B cell (primary cell): Measurements from ENCODE around the gene SLC13A4. TPM values are rescaled to one million over a fixed set of nuclear protein-coding genes. Genes with fewer than 3 reads are reported as not detected.

Source experiments
- ATAC-seq: fragments of 200-7000 bp; cut with Tn5 transposase; one replicate; pipeline ENCODE4 v1.10.0; 2021; ENCODE audit warnings: low read depth, mild to moderate bottlenecking, moderate number of reproducible peaks, moderate library complexity
- CTCF ChIA-PET: fragments of 350-600 bp; sonication (Branson Sonifier 250); formaldehyde crosslinking; loops from one replicate; lab custom pipeline; 2021; ENCODE audit warnings: antibody characterized with exemption, inconsistent platforms; lab: Charles Lee
- POLR2A ChIA-PET: fragments of 350-600 bp; sonication (Branson Sonifier 250); formaldehyde crosslinking; loops from one replicate; lab custom pipeline; 2021; ENCODE audit warnings: antibody characterized with exemption; lab: Charles Lee
- DNase-seq: peaks from one replicate; pipeline ENCODE4 v3.0.0; 2013
- H2AFZ ChIP-seq: 2 replicates; pipeline ENCODE4 v1.6.1; 2012; ENCODE audit warnings: mild to moderate bottlenecking, low read depth, low read length; ENCODE audit not compliant: insufficient read depth, poor library complexity, severe bottlenecking
- H3K27ac ChIP-seq, 2 donors: 1 replicate in 1 of 2; 2 replicates in 1 of 2; pipeline ENCODE4 v1.5.1; 2012 to 2013; ENCODE audit warnings: low read length in 2 of 2, mild to moderate bottlenecking in 2 of 2, moderate library complexity in 1 of 2
- H3K27me3 ChIP-seq, 4 experiments: fragments of 200-600 bp in 1 of 4; sonication (generic) in 1 of 4; replicated peaks in 1 of 4; 1 replicate in 2 of 4; 2 replicates in 2 of 4; pipeline versions ENCODE4 v1.6.1 to v1.7.0; 2013 to 2016; ENCODE audit warnings: low read length in 3 of 4, mild to moderate bottlenecking in 2 of 4, mixed read lengths in 1 of 4, moderate library complexity in 1 of 4; ENCODE audit not compliant: insufficient read depth in 4 of 4, control insufficient read depth in 3 of 4; ENCODE audit errors: control extremely low read depth in 1 of 4
- H3K36me3 ChIP-seq, 2 experiments: replicated peaks in 1 of 2; 1 replicate in 1 of 2; 2 replicates in 1 of 2; pipeline versions ENCODE4 v1.6.1 to v1.7.1; 2013; ENCODE audit warnings: low read length in 1 of 2; ENCODE audit not compliant: insufficient read depth in 2 of 2, control insufficient read depth in 1 of 2; ENCODE audit errors: control extremely low read depth in 1 of 2, extremely low read depth in 1 of 2
- H3K4me1 ChIP-seq, 2 donors: fragments of 200-600 bp in 1 of 2; sonication (generic) in 1 of 2; 1 replicate in 1 of 2; 2 replicates in 1 of 2; pipeline versions ENCODE4 v1.5.1 to v1.6.1; 2013 to 2017; ENCODE audit warnings: low read length in 2 of 2; ENCODE audit not compliant: control insufficient read depth in 2 of 2, insufficient read depth in 2 of 2
- H3K4me2 ChIP-seq: replicated peaks from 2 replicates; pipeline ENCODE3; 2012; ENCODE audit warnings: mild to moderate bottlenecking, low read depth, low read length; ENCODE audit not compliant: poor library complexity, severe bottlenecking
- H3K4me3 ChIP-seq, 5 experiments: fragments of 200-600 bp in 1 of 5; sonication (generic) in 1 of 5; 1 replicate in 3 of 5; 2 replicates in 2 of 5; pipeline versions ENCODE4 v1.5.1 to v1.7.0; 2011 to 2016; ENCODE audit warnings: low read length in 4 of 5, mild to moderate bottlenecking in 4 of 5, low read depth in 2 of 5, control low read depth in 1 of 5, moderate library complexity in 1 of 5; ENCODE audit not compliant: insufficient read depth in 1 of 5; ENCODE audit errors: control extremely low read depth in 1 of 5, extremely low read depth in 1 of 5
- H3K79me2 ChIP-seq: fragments of 200-600 bp; sonication (generic); one replicate; pipeline ENCODE4 v1.6.0; 2016; ENCODE audit warnings: low read length; ENCODE audit not compliant: control insufficient read depth, insufficient read depth
- H3K9ac ChIP-seq: fragments of 200-600 bp; sonication (generic); 2 replicates; pipeline ENCODE4 v1.6.1; 2017; ENCODE audit warnings: mild to moderate bottlenecking, low read length, moderate library complexity
- H3K9me3 ChIP-seq, 3 donors: one replicate each; pipeline versions ENCODE4 v1.6.1 to v1.7.1; 2013; ENCODE audit warnings: low read length in 2 of 3; ENCODE audit not compliant: control insufficient read depth in 2 of 3, insufficient read depth in 1 of 3; ENCODE audit errors: control extremely low read depth in 1 of 3
- H4K20me1 ChIP-seq: 2 replicates; pipeline ENCODE4 v1.6.0; 2012; ENCODE audit warnings: mild to moderate bottlenecking, low read length; ENCODE audit not compliant: insufficient read depth, control insufficient read depth, poor library complexity, severe bottlenecking
- H3K27ac Mint-ChIP-seq: one replicate; pipeline ENCODE4 v1.8.0; 2021; ENCODE audit warnings: mixed read lengths
- H3K27me3 Mint-ChIP-seq: one replicate; pipeline ENCODE4 v1.8.0; 2021; ENCODE audit warnings: mixed read lengths
- H3K4me1 Mint-ChIP-seq: one replicate; pipeline ENCODE4 v1.8.0; 2021; ENCODE audit warnings: mixed read lengths
- H3K4me3 Mint-ChIP-seq: one replicate; pipeline ENCODE4 v1.8.0; 2021; ENCODE audit warnings: mixed read lengths
- H3K9me3 Mint-ChIP-seq: one replicate; pipeline ENCODE4 v1.8.0; 2022; ENCODE audit warnings: mixed read lengths; ENCODE audit not compliant: insufficient read depth
- CTCF ChIP-seq: fragments of 200-600 bp; IDR thresholded peaks from one replicate; pipeline ENCODE4 v1.8.0; 2022; ENCODE audit warnings: antibody characterized with exemption, mild to moderate bottlenecking
- EZH2 ChIP-seq: IDR thresholded peaks from 2 replicates; pipeline ENCODE4 v1.6.1; 2012; ENCODE audit warnings: borderline replicate concordance, low read depth, mild to moderate bottlenecking, moderate library complexity, low read length; ENCODE audit not compliant: insufficient read depth, poor library complexity, severe bottlenecking
- WGBS: methylation state at CpG from one replicate; pipeline ENCODE4 v1.1.5; 2013; ENCODE audit warnings: missing lambda C conversion rate; ENCODE audit not compliant: insufficient coverage; 5-methylcytosine and 5-hydroxymethylcytosine counted together
- intact Hi-C: fragments of 100-400 bp; cut with micrococcal nuclease; formaldehyde crosslinking; loops from one replicate; pipeline ENCODE4 v1.10.0; 2022
- polyA plus RNA-seq: library from polyadenylated mRNA; depleted of rRNA; stranded (reverse); fragments of >200 nt; gene quantifications from 2 replicates; pipeline ENCODE4 v1.2.3, GENCODE V29; 2012
- total RNA-seq, 2 donors: library from RNA; stranded (reverse); fragments of 120-200 nt in 1 of 2; gene quantifications; 1 replicate in 1 of 2; 2 replicates in 1 of 2; pipeline versions ENCODE4 v1.2.3 to v1.2.4, GENCODE V29; 2013 to 2022

Gene SLC13A4
- total and polyA plus RNA-seq, 2 donors (not counting 1 experiment from before 2014, with no cell fraction given) = not detected

- Mint-ChIP-seq H3K4me1 (no peaks in the 10 kb centered on the region), H3K9me3 (no peaks in the 10 kb centered on the region), H3K4me3 (no peak overlapping the region), H3K27me3 (peaks cover 19% of the 10 kb centered on the region), H3K27ac (no peak overlapping the region)
- no peak overlapping the region for H3K4me2 ChIP-seq
- H3K27me3 ChIP-seq = peaks cover 0 to 6% (median 2%) of the 10 kb centered on the region in 4 experiments
- no peak for ATAC-seq
- no peaks in the 10 kb centered on the region for H3K36me3 ChIP-seq
- intact Hi-C loops = no loop called here
- ChIA-PET CTCF (no interaction called here), POLR2A (no interaction called here)
- H3K27ac ChIP-seq = no peak overlapping the region
- H3K79me2 ChIP-seq = no peaks in the 10 kb centered on the region
- H3K4me1 ChIP-seq = no peaks in the 10 kb centered on the region
- H3K4me3 ChIP-seq = no peak overlapping the region
- H3K9me3 ChIP-seq = no peaks in the 10 kb centered on the region
- no peak overlapping the region for H3K9ac ChIP-seq
- no peak overlapping the region for H2AFZ ChIP-seq
- TF ChIP-seq EZH2 (no peak), CTCF (no peak)
- DNase-seq = no peak
- no peaks in the 10 kb centered on the region for H4K20me1 ChIP-seq
- 79% methylated on average over 4 of the region's 4 CpGs for WGBS
Observed at GRCh38 chr7:135771961-135772638, 44.1 kb upstream of the SLC13A4 start.

- 63% methylated on average over 1 of the region's 1 CpG for WGBS
- H3K4me1 Mint-ChIP-seq = no peaks in the 10 kb centered on the region
- intact Hi-C loops = no loop called here
Observed at GRCh38 chr7:135771051-135771450, 43.1 kb upstream of the SLC13A4 start.

More at GRCh38 chr7:135771051-135771450, 43.1 kb upstream of the SLC13A4 start:
- H3K27me3 ChIP-seq = peaks cover 0 to 6% (median 1%) of the 10 kb centered on the region in 4 experiments
- H2AFZ ChIP-seq = no peak overlapping the region
- H3K27ac Mint-ChIP-seq = no peak overlapping the region
- H3K4me3 Mint-ChIP-seq = no peak overlapping the region
- H3K9me3 ChIP-seq = no peaks in the 10 kb centered on the region
- H3K4me1 ChIP-seq = no peaks in the 10 kb centered on the region
- no peak overlapping the region for H3K27ac ChIP-seq
- no peaks in the 10 kb centered on the region for H3K79me2 ChIP-seq
- no peak overlapping the region for H3K9ac ChIP-seq
- POLR2A ChIA-PET = no interaction called here
- H4K20me1 ChIP-seq = no peaks in the 10 kb centered on the region
- DNase-seq (no peak), ATAC-seq (no peak)
- H3K4me3 ChIP-seq = no peak overlapping the region
- no peak overlapping the region for H3K4me2 ChIP-seq
- H3K36me3 ChIP-seq = no peaks in the 10 kb centered on the region
- TF ChIP-seq CTCF (no peak), EZH2 (no peak)
- H3K27me3 Mint-ChIP-seq = peaks cover 28% of the 10 kb centered on the region
- no peaks in the 10 kb centered on the region for H3K9me3 Mint-ChIP-seq
- CTCF ChIA-PET = no interaction called here
